ENCODE results near the gene CASP7. TPM values are rescaled to one million over a fixed set of nuclear protein-coding genes. Genes with fewer than 3 reads are reported as not detected.

CASP7 gene
- total RNA-seq, 1 experiment from 2014 or later = 4.7 TPM

- no peaks in the 10 kb centered on the region for H3K4me1 Mint-ChIP-seq
- H3K27ac Mint-ChIP-seq = no peak overlapping the region
- H3K27me3 Mint-ChIP-seq (ENCODE audit: low read depth) = no peaks in the 10 kb centered on the region; the same call in 1 of the 2 replicates
- TF ChIP-seq, protein P1, sequence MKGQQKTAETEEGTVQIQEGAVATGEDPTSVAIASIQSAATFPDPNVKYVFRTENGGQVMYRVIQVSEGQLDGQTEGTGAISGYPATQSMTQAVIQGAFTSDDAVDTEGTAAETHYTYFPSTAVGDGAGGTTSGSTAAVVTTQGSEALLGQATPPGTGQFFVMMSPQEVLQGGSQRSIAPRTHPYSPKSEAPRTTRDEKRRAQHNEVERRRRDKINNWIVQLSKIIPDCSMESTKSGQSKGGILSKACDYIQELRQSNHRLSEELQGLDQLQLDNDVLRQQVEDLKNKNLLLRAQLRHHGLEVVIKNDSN (CRISPR knock-in tag; IDR thresholded peaks at IDR 0.05) = no peak
- TF ChIP-seq, protein P2, sequence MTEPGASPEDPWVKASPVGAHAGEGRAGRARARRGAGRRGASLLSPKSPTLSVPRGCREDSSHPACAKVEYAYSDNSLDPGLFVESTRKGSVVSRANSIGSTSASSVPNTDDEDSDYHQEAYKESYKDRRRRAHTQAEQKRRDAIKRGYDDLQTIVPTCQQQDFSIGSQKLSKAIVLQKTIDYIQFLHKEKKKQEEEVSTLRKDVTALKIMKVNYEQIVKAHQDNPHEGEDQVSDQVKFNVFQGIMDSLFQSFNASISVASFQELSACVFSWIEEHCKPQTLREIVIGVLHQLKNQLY (CRISPR knock-in tag; IDR thresholded peaks at IDR 0.05) = no peak
- TF ChIP-seq NFYB (CRISPR knock-in tag; conservative IDR thresholded peaks at IDR 0.05; ENCODE audit: low read depth) (no peak), ELF4 (CRISPR knock-in tag; IDR thresholded peaks at IDR 0.05; ENCODE audit: low read depth) (no peak), EMX1 (CRISPR knock-in tag; IDR thresholded peaks at IDR 0.05) (no peak), MXD4 (CRISPR knock-in tag; IDR thresholded peaks at IDR 0.05; ENCODE audit: borderline replicate concordance) (no peak), FOXP1 (CRISPR knock-in tag; IDR thresholded peaks at IDR 0.05; ENCODE audit: borderline replicate concordance) (no peak), GRHL2 (CRISPR knock-in tag; IDR thresholded peaks at IDR 0.05; ENCODE audit: insufficient replicate concordance, severe bottlenecking) (no peak), ZBTB43 (CRISPR knock-in tag; IDR thresholded peaks at IDR 0.05) (no peak), AFF4 (CRISPR knock-in tag; IDR thresholded peaks at IDR 0.05; ENCODE audit: borderline replicate concordance) (no peak), TCF7 (CRISPR knock-in tag; IDR thresholded peaks at IDR 0.05; ENCODE audit: low read depth) (no peak), TP53 (CRISPR knock-in tag; IDR thresholded peaks at IDR 0.05) (no peak), FOXK1 (CRISPR knock-in tag; IDR thresholded peaks at IDR 0.05) (no peak), ZBTB21 (CRISPR knock-in tag; IDR thresholded peaks at IDR 0.05; ENCODE audit: borderline replicate concordance) (no peak), ZNF121 (CRISPR knock-in tag; IDR thresholded peaks at IDR 0.05) (no peak)
- TF ChIP-seq, protein P3, sequence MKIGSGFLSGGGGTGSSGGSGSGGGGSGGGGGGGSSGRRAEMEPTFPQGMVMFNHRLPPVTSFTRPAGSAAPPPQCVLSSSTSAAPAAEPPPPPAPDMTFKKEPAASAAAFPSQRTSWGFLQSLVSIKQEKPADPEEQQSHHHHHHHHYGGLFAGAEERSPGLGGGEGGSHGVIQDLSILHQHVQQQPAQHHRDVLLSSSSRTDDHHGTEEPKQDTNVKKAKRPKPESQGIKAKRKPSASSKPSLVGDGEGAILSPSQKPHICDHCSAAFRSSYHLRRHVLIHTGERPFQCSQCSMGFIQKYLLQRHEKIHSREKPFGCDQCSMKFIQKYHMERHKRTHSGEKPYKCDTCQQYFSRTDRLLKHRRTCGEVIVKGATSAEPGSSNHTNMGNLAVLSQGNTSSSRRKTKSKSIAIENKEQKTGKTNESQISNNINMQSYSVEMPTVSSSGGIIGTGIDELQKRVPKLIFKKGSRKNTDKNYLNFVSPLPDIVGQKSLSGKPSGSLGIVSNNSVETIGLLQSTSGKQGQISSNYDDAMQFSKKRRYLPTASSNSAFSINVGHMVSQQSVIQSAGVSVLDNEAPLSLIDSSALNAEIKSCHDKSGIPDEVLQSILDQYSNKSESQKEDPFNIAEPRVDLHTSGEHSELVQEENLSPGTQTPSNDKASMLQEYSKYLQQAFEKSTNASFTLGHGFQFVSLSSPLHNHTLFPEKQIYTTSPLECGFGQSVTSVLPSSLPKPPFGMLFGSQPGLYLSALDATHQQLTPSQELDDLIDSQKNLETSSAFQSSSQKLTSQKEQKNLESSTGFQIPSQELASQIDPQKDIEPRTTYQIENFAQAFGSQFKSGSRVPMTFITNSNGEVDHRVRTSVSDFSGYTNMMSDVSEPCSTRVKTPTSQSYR (CRISPR knock-in tag; IDR thresholded peaks at IDR 0.05) = no peak
- TF ChIP-seq, protein P4, sequence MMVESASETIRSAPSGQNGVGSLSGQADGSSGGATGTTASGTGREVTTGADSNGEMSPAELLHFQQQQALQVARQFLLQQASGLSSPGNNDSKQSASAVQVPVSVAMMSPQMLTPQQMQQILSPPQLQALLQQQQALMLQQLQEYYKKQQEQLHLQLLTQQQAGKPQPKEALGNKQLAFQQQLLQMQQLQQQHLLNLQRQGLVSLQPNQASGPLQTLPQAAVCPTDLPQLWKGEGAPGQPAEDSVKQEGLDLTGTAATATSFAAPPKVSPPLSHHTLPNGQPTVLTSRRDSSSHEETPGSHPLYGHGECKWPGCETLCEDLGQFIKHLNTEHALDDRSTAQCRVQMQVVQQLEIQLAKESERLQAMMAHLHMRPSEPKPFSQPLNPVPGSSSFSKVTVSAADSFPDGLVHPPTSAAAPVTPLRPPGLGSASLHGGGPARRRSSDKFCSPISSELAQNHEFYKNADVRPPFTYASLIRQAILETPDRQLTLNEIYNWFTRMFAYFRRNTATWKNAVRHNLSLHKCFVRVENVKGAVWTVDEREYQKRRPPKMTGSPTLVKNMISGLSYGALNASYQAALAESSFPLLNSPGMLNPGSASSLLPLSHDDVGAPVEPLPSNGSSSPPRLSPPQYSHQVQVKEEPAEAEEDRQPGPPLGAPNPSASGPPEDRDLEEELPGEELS (CRISPR knock-in tag; IDR thresholded peaks at IDR 0.05) = no peak
- TF ChIP-seq, protein P5, sequence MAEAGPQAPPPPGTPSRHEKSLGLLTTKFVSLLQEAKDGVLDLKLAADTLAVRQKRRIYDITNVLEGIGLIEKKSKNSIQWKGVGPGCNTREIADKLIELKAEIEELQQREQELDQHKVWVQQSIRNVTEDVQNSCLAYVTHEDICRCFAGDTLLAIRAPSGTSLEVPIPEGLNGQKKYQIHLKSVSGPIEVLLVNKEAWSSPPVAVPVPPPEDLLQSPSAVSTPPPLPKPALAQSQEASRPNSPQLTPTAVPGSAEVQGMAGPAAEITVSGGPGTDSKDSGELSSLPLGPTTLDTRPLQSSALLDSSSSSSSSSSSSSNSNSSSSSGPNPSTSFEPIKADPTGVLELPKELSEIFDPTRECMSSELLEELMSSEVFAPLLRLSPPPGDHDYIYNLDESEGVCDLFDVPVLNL (CRISPR knock-in tag; IDR thresholded peaks at IDR 0.05; ENCODE audit: borderline replicate concordance, low read depth) = no peak
- TF ChIP-seq, protein P6, sequence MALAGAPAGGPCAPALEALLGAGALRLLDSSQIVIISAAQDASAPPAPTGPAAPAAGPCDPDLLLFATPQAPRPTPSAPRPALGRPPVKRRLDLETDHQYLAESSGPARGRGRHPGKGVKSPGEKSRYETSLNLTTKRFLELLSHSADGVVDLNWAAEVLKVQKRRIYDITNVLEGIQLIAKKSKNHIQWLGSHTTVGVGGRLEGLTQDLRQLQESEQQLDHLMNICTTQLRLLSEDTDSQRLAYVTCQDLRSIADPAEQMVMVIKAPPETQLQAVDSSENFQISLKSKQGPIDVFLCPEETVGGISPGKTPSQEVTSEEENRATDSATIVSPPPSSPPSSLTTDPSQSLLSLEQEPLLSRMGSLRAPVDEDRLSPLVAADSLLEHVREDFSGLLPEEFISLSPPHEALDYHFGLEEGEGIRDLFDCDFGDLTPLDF (CRISPR knock-in tag; IDR thresholded peaks at IDR 0.05) = no peak
- CTCF ChIA-PET = no interaction called here
- H3K9me3 Mint-ChIP-seq = peaks cover 3% of the 10 kb centered on the region
- no peak overlapping the region for H3K4me3 Mint-ChIP-seq
- no peak for ATAC-seq
- DNase-seq (ENCODE audit: low spot score) = no peak
- H3K36me3 Mint-ChIP-seq = no peaks in the 10 kb centered on the region
- POLR2A ChIA-PET = no interaction called here
Observed at GRCh38 chr10:113743594-113743993, 63.9 kb downstream of the CASP7 start.
